CD14-positive monocyte (primary cell): ENCODE measurements around the gene HLCS. TPM values are rescaled to one million over a fixed set of nuclear protein-coding genes. Genes with fewer than 3 reads are reported as not detected.

Experiments used
- DNase-seq, 3 donors: peaks; one replicate each; pipeline ENCODE4 v3.0.0-alpha.2; 2011 to 2022
- H2AFZ ChIP-seq: 2 replicates; pipeline ENCODE4 v1.6.0; 2012; ENCODE audit warnings: mild to moderate bottlenecking, low read depth, low read length, inconsistent platforms; ENCODE audit not compliant: insufficient read depth, poor library complexity, severe bottlenecking
- H3K27ac ChIP-seq, 2 donors: 1 replicate in 1 of 2; 2 replicates in 1 of 2; pipeline ENCODE4 v1.5.1; 2012 to 2013; ENCODE audit warnings: low read length in 2 of 2, control low read depth in 1 of 2, inconsistent platforms in 1 of 2, low read depth in 1 of 2, mild to moderate bottlenecking in 1 of 2
- H3K27me3 ChIP-seq, 2 donors: one replicate each; pipeline versions ENCODE4 v1.6.0 to v1.6.1; 2011 to 2013; ENCODE audit warnings: low read length in 2 of 2; ENCODE audit not compliant: control insufficient read depth in 2 of 2, insufficient read depth in 2 of 2
- H3K36me3 ChIP-seq, 2 donors: replicated peaks in 1 of 2; 1 replicate in 1 of 2; 2 replicates in 1 of 2; pipeline versions ENCODE4 v1.5.1 to v1.6.1; 2012 to 2013; ENCODE audit warnings: low read length in 2 of 2, control low read depth in 1 of 2, inconsistent platforms in 1 of 2, mild to moderate bottlenecking in 1 of 2; ENCODE audit not compliant: insufficient read depth in 2 of 2, control insufficient read depth in 1 of 2
- H3K4me1 ChIP-seq, 2 donors: 1 replicate in 1 of 2; 2 replicates in 1 of 2; pipeline versions ENCODE4 v1.5.1 to v1.6.1; 2012 to 2013; ENCODE audit warnings: low read length in 2 of 2, control low read depth in 1 of 2, inconsistent platforms in 1 of 2, mild to moderate bottlenecking in 1 of 2, moderate library complexity in 1 of 2; ENCODE audit not compliant: insufficient read depth in 2 of 2, control insufficient read depth in 1 of 2
- H3K4me2 ChIP-seq: replicated peaks from 2 replicates; pipeline ENCODE3; 2012; ENCODE audit warnings: low read length, moderate library complexity, mild to moderate bottlenecking; ENCODE audit not compliant: poor library complexity, severe bottlenecking; ENCODE audit errors: extremely low read depth
- H3K4me3 ChIP-seq, 3 experiments: fragments of 200-600 bp in 1 of 3; sonication (generic) in 1 of 3; replicated peaks in 1 of 3; 1 replicate in 2 of 3; 2 replicates in 1 of 3; pipeline ENCODE4 v1.5.1; 2011 to 2013; ENCODE audit warnings: low read length in 3 of 3, mild to moderate bottlenecking in 3 of 3, control low read depth in 2 of 3, low read depth in 2 of 3, inconsistent platforms in 1 of 3, moderate library complexity in 1 of 3
- H3K79me2 ChIP-seq: 2 replicates; pipeline ENCODE4 v1.6.0; 2012; ENCODE audit warnings: mild to moderate bottlenecking, control low read depth, inconsistent platforms, low read length, moderate library complexity; ENCODE audit not compliant: insufficient read depth
- H3K9ac ChIP-seq: 2 replicates; pipeline ENCODE4 v1.6.0; 2017; ENCODE audit warnings: low read length, mild to moderate bottlenecking; ENCODE audit not compliant: insufficient read depth, poor library complexity, severe bottlenecking
- H3K9me3 ChIP-seq, 2 donors: replicated peaks in 1 of 2; 1 replicate in 1 of 2; 2 replicates in 1 of 2; pipeline versions ENCODE4 v1.5.1 to v1.6.1; 2012 to 2013; ENCODE audit warnings: low read length in 2 of 2, control low read depth in 1 of 2; ENCODE audit not compliant: control insufficient read depth in 1 of 2, insufficient read depth in 1 of 2
- H4K20me1 ChIP-seq: 2 replicates; pipeline ENCODE4 v1.6.0; 2012; ENCODE audit warnings: mild to moderate bottlenecking, low read length, control low read depth, moderate library complexity; ENCODE audit not compliant: insufficient read depth
- H3K27ac Mint-ChIP-seq, 7 donors: one replicate each; pipeline ENCODE4 v1.8.0; 2020; ENCODE audit warnings: mild to moderate bottlenecking in 7 of 7, mixed read lengths in 7 of 7, moderate library complexity in 6 of 7, inconsistent platforms in 2 of 7
- H3K27me3 Mint-ChIP-seq, 3 donors: one replicate each; pipeline ENCODE4 v1.8.0; 2021 to 2022; ENCODE audit warnings: low read depth in 3 of 3, mild to moderate bottlenecking in 3 of 3, mixed read lengths in 3 of 3, moderate library complexity in 3 of 3, inconsistent platforms in 1 of 3
- H3K36me3 Mint-ChIP-seq, 2 donors: one replicate each; pipeline ENCODE4 v1.8.0; 2020; ENCODE audit warnings: mixed read lengths in 2 of 2, inconsistent platforms in 1 of 2, mild to moderate bottlenecking in 1 of 2
- H3K4me1 Mint-ChIP-seq: one replicate; pipeline ENCODE4 v1.8.0; 2020; ENCODE audit warnings: mild to moderate bottlenecking, mixed read lengths
- H3K4me3 Mint-ChIP-seq, 2 donors: one replicate each; pipeline ENCODE4 v1.8.0; 2020; ENCODE audit warnings: mild to moderate bottlenecking in 2 of 2, mixed read lengths in 2 of 2, moderate library complexity in 1 of 2
- H3K9me3 Mint-ChIP-seq, 7 donors: one replicate each; pipeline ENCODE4 v1.8.0; 2020 to 2022; ENCODE audit warnings: mixed read lengths in 7 of 7, mild to moderate bottlenecking in 6 of 7, moderate library complexity in 6 of 7, inconsistent platforms in 2 of 7
- CTCF ChIP-seq: fragments of 200-600 bp; IDR thresholded peaks from one replicate; pipeline ENCODE4 v1.8.0; 2022; ENCODE audit warnings: antibody characterized with exemption, mild to moderate bottlenecking
- WGBS: methylation state at CpG from one replicate; pipeline ENCODE4 v1.1.5; 2013; ENCODE audit warnings: missing lambda C conversion rate; ENCODE audit not compliant: insufficient coverage; 5-methylcytosine and 5-hydroxymethylcytosine counted together
- intact Hi-C, 2 donors: fragments of 100-400 bp; cut with micrococcal nuclease; formaldehyde crosslinking; loops; one replicate each; pipeline versions ENCODE4 v1.15.0 to v1.15.1; 2023
- polyA plus RNA-seq, 3 donors: library from polyadenylated mRNA; depleted of rRNA in 1 of 3; unstranded in 2 of 3; stranded (reverse) in 1 of 3; fragments of 300-500 nt in 2 of 3; fragments of >200 nt in 1 of 3; fragmentation: Illumina TruSeq in 2 of 3; gene quantifications; 1 replicate in 2 of 3; 2 replicates in 1 of 3; pipeline ENCODE4 v1.2.3, GENCODE V29; 2012 to 2021

Gene HLCS
- polyA plus RNA-seq, 3 donors: 2.1 to 3.1 (median 2.2) TPM

DNA sequence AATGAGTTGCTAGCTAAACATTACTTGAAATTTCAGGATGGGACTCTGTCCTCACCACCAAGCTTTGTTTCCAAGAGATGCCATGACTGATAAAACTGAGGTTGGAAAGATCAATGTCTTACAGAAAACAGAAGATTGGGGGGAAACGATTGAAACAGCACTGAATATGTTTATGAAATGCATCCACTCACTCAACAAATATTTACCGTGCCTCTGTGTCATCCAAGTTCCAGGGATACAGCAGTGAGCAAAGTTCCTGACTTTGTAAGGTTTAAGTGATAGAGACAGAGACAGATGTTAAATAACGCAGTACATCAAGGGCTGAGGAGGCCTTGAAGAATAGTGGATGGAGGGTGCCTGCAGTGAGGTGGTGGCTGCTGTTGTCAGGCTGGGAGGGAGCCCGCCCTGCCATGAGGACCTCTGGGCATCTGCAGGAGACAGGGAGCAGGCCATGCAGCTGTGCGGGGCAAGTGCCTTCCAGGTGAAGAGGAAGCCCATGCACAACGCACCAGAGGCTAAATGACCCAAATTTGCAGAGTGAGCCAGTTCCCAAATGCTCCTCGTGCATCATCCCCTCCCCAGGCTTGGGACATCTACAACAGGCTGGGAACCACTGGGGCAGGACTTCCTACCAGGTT is 108.0 kb downstream of the HLCS start:
- intact Hi-C loops: no loop called here

GRCh38 chr21:36856643-36857042 is 109.8 kb downstream of the HLCS start:
- H3K27ac ChIP-seq: no peak overlapping the region
- no peak overlapping the region for H3K9ac ChIP-seq
- H3K4me1 ChIP-seq: peaks cover 14 to 16% of the 10 kb centered on the region in 2 donors
- H3K9me3 ChIP-seq: no peaks in the 10 kb centered on the region
- H4K20me1 ChIP-seq: no peaks in the 10 kb centered on the region
- H3K4me2 ChIP-seq: no peak overlapping the region
- WGBS: 100% methylated on average over 1 of the region's 3 CpGs
- no peaks in the 10 kb centered on the region for H3K36me3 ChIP-seq
- no peak for TF ChIP-seq CTCF
- Mint-ChIP-seq H3K9me3 (no peaks in the 10 kb centered on the region), H3K27me3 (peaks cover 0 to 1% (median 0%) of the 10 kb centered on the region in 3 donors), H3K36me3 (no peaks in the 10 kb centered on the region), H3K4me3 (no peak overlapping the region), H3K27ac (no peak overlapping the region), H3K4me1 (peaks cover 17% of the 10 kb centered on the region)
- intact Hi-C loops: no loop called here
- H2AFZ ChIP-seq: no peak overlapping the region
- H3K27me3 ChIP-seq: no peaks in the 10 kb centered on the region
- no peak for DNase-seq
- no peak overlapping the region for H3K4me3 ChIP-seq
- H3K79me2 ChIP-seq: no peaks in the 10 kb centered on the region

More for the DNA sequence above, 108.0 kb downstream of the HLCS start:
- H3K27ac Mint-ChIP-seq: no peak overlapping the region
- Histone ChIP-seq H4K20me1 (no peaks in the 10 kb centered on the region), H3K9ac (no peak overlapping the region), H3K4me3 (no peak overlapping the region), H2AFZ (no peak overlapping the region), H3K79me2 (no peaks in the 10 kb centered on the region), H3K36me3 (no peaks in the 10 kb centered on the region), H3K9me3 (no peaks in the 10 kb centered on the region), H3K27me3 (no peaks in the 10 kb centered on the region), H3K4me2 (no peak overlapping the region), H3K27ac (no peak overlapping the region), H3K4me1 (peaks cover 14 to 16% of the 10 kb centered on the region in 2 donors)
- no peak overlapping the region for H3K4me3 Mint-ChIP-seq
- no peak for DNase-seq
- WGBS: 94% methylated on average over 4 of the region's 7 CpGs
- peaks cover 0 to 3% (median 2%) of the 10 kb centered on the region in 3 donors for H3K27me3 Mint-ChIP-seq
- H3K9me3 Mint-ChIP-seq: no peaks in the 10 kb centered on the region
- no peak for TF ChIP-seq CTCF
- peaks cover 20% of the 10 kb centered on the region for H3K4me1 Mint-ChIP-seq
- no peaks in the 10 kb centered on the region for H3K36me3 Mint-ChIP-seq
